ENCODE measurements around the gene OBI1.

DNA sequence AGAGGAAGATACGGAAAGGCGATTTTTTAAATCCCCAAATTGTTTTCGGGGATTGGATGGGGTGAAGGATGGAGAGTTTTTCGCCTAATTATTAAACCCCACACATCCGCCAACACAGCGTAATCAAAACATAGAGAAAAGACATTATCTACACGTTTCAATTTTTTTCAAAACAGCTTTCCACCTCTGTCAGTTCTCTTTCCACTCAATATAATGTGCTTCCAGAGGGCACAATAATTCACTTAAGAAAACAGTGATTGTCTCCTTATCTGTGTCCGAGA lies 435 bp upstream of the OBI1 start:
- TF ChIP-seq, protein P1, sequence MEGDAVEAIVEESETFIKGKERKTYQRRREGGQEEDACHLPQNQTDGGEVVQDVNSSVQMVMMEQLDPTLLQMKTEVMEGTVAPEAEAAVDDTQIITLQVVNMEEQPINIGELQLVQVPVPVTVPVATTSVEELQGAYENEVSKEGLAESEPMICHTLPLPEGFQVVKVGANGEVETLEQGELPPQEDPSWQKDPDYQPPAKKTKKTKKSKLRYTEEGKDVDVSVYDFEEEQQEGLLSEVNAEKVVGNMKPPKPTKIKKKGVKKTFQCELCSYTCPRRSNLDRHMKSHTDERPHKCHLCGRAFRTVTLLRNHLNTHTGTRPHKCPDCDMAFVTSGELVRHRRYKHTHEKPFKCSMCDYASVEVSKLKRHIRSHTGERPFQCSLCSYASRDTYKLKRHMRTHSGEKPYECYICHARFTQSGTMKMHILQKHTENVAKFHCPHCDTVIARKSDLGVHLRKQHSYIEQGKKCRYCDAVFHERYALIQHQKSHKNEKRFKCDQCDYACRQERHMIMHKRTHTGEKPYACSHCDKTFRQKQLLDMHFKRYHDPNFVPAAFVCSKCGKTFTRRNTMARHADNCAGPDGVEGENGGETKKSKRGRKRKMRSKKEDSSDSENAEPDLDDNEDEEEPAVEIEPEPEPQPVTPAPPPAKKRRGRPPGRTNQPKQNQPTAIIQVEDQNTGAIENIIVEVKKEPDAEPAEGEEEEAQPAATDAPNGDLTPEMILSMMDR (conservative IDR thresholded peaks at IDR 0.05 in 1 of 2, IDR thresholded peaks at IDR 0.05 in 1 of 2; ENCODE audit: low read depth in 1 of 2, low read length in 2 of 2), result no peak
- TF ChIP-seq EZH2 (IDR thresholded peaks at IDR 0.05; ENCODE audit: low read length, missing control alignments), result no peak
